ENCODE data around the gene RMDN3.

The RMDN3 gene

GRCh38 chr15:40766906-40767837 lies 12.1 kb upstream of the RMDN3 start:
- peaks cover 32% of the 10 kb centered on the region for H3K4me1 Mint-ChIP-seq (ENCODE audit: low read depth)

GRCh38 chr15:40766194-40766815 lies 11.3 kb upstream of the RMDN3 start:
- Mint-ChIP-seq H3K27me3 (ENCODE audit: low read depth) (no peaks in the 10 kb centered on the region), H3K9me3 (no peaks in the 10 kb centered on the region), H3K36me3 (ENCODE audit: low read depth) (peaks cover 7% of the 10 kb centered on the region), H3K4me3 (no peak overlapping the region), H3K27ac (peak overlapping the region; percentile 15), H3K4me1 (ENCODE audit: low read depth) (peaks cover 32% of the 10 kb centered on the region)

More at GRCh38 chr15:40766906-40767837, 12.1 kb upstream of the RMDN3 start:
- Mint-ChIP-seq H3K4me3 (no peak overlapping the region), H3K9me3 (no peaks in the 10 kb centered on the region), H3K36me3 (ENCODE audit: low read depth) (peaks cover 7% of the 10 kb centered on the region), H3K27ac (no peak overlapping the region), H3K27me3 (ENCODE audit: low read depth) (no peaks in the 10 kb centered on the region)

GRCh38 chr15:40764629-40765103 lies 9.6 kb upstream of the RMDN3 start:
- Mint-ChIP-seq H3K27me3 (ENCODE audit: low read depth) (no peaks in the 10 kb centered on the region), H3K4me3 (peak overlapping the region; percentile 81), H3K9me3 (no peaks in the 10 kb centered on the region), H3K4me1 (ENCODE audit: low read depth) (peaks cover 30% of the 10 kb centered on the region), H3K27ac (peak overlapping the region; percentile 90), H3K36me3 (ENCODE audit: low read depth) (peaks cover 5% of the 10 kb centered on the region)

GRCh38 chr15:40763801-40764628 lies 9.0 kb upstream of the RMDN3 start, which contains the start of gene GCHFR:
Gene GCHFR, plus strand, starts transcription at chr15:40764068. Its CDS starts 113 bp downstream, at chr15:40764181.
- H3K27ac Mint-ChIP-seq: peak within 1 kb of the TSS; percentile 90
- no peaks in the 10 kb centered on the region for H3K9me3 Mint-ChIP-seq
- peaks cover 25% of the 10 kb centered on the region for H3K4me1 Mint-ChIP-seq (ENCODE audit: low read depth)
- H3K4me3 Mint-ChIP-seq: peak within 1 kb of the TSS; percentile 81
- H3K36me3 Mint-ChIP-seq (ENCODE audit: low read depth): peaks cover 3% of the 10 kb centered on the region
- no peaks in the 10 kb centered on the region for H3K27me3 Mint-ChIP-seq (ENCODE audit: low read depth)

GRCh38 chr15:40762919-40763800 lies 8.1 kb upstream of the RMDN3 start:
- Mint-ChIP-seq H3K27ac (peak overlapping the region; percentile 82), H3K4me1 (ENCODE audit: low read depth) (peaks cover 19% of the 10 kb centered on the region), H3K9me3 (no peaks in the 10 kb centered on the region), H3K4me3 (peak overlapping the region; percentile 81), H3K27me3 (ENCODE audit: low read depth) (no peaks in the 10 kb centered on the region), H3K36me3 (ENCODE audit: low read depth) (no peaks in the 10 kb centered on the region)

- Mint-ChIP-seq H3K36me3 (ENCODE audit: low read depth) (no peaks in the 10 kb centered on the region), H3K4me3 (no peak overlapping the region), H3K27me3 (ENCODE audit: low read depth) (no peaks in the 10 kb centered on the region), H3K27ac (no peak overlapping the region), H3K4me1 (ENCODE audit: low read depth) (peaks cover 18% of the 10 kb centered on the region), H3K9me3 (no peaks in the 10 kb centered on the region)
Measured at GRCh38 chr15:40759961-40760360, 4.9 kb upstream of the RMDN3 start.

- peak overlapping the region; percentile 52 for H3K4me3 Mint-ChIP-seq
- no peaks in the 10 kb centered on the region for H3K27me3 Mint-ChIP-seq (ENCODE audit: low read depth)
- no peaks in the 10 kb centered on the region for H3K9me3 Mint-ChIP-seq
- H3K4me1 Mint-ChIP-seq (ENCODE audit: low read depth): peaks cover 28% of the 10 kb centered on the region
- peaks cover 12% of the 10 kb centered on the region for H3K36me3 Mint-ChIP-seq (ENCODE audit: low read depth)
- H3K27ac Mint-ChIP-seq: peak overlapping the region; percentile 34
Measured at GRCh38 chr15:40756938-40757337, 1.9 kb upstream of the RMDN3 start.

- Mint-ChIP-seq H3K4me1 (ENCODE audit: low read depth) (peaks cover 34% of the 10 kb centered on the region), H3K36me3 (ENCODE audit: low read depth) (peaks cover 18% of the 10 kb centered on the region), H3K9me3 (no peaks in the 10 kb centered on the region), H3K4me3 (peak overlapping the region; percentile 93), H3K27me3 (ENCODE audit: low read depth) (no peaks in the 10 kb centered on the region), H3K27ac (peak overlapping the region; percentile 99)
Measured at GRCh38 chr15:40755812-40756208, 756 bp upstream of the RMDN3 start.

- Mint-ChIP-seq H3K36me3 (ENCODE audit: low read depth) (peaks cover 20% of the 10 kb centered on the region), H3K27ac (peak overlapping the region; percentile 99), H3K9me3 (no peaks in the 10 kb centered on the region), H3K4me1 (ENCODE audit: low read depth) (peaks cover 34% of the 10 kb centered on the region), H3K4me3 (peak overlapping the region; percentile 93), H3K27me3 (ENCODE audit: low read depth) (no peaks in the 10 kb centered on the region)
Measured at GRCh38 chr15:40754574-40754882, 526 bp downstream of the RMDN3 start.

- no peaks in the 10 kb centered on the region for H3K27me3 Mint-ChIP-seq (ENCODE audit: low read depth)
- no peak overlapping the region for H3K27ac Mint-ChIP-seq
- H3K4me3 Mint-ChIP-seq: no peak overlapping the region
- H3K36me3 Mint-ChIP-seq (ENCODE audit: low read depth): peaks cover 27% of the 10 kb centered on the region
- peaks cover 33% of the 10 kb centered on the region for H3K4me1 Mint-ChIP-seq (ENCODE audit: low read depth)
- no peaks in the 10 kb centered on the region for H3K9me3 Mint-ChIP-seq
Measured at GRCh38 chr15:40751745-40752144, 3.3 kb downstream of the RMDN3 start.

GRCh38 chr15:40750885-40751284 lies 4.2 kb downstream of the RMDN3 start:
- Mint-ChIP-seq H3K27me3 (ENCODE audit: low read depth) (no peaks in the 10 kb centered on the region), H3K36me3 (ENCODE audit: low read depth) (peaks cover 27% of the 10 kb centered on the region), H3K4me3 (no peak overlapping the region), H3K27ac (no peak overlapping the region), H3K9me3 (no peaks in the 10 kb centered on the region), H3K4me1 (ENCODE audit: low read depth) (peaks cover 34% of the 10 kb centered on the region)

GRCh38 chr15:40749151-40749630 lies 5.9 kb downstream of the RMDN3 start:
- no peak overlapping the region for H3K4me3 Mint-ChIP-seq
- H3K4me1 Mint-ChIP-seq (ENCODE audit: low read depth): peaks cover 38% of the 10 kb centered on the region
- no peaks in the 10 kb centered on the region for H3K27me3 Mint-ChIP-seq (ENCODE audit: low read depth)
- H3K27ac Mint-ChIP-seq: no peak overlapping the region
- H3K9me3 Mint-ChIP-seq: no peaks in the 10 kb centered on the region
- H3K36me3 Mint-ChIP-seq (ENCODE audit: low read depth): peaks cover 35% of the 10 kb centered on the region
